ENCODE measurements around the gene SERHL2.
"Not testable (repeated sequence)": the region's sequence is repeated elsewhere in the genome, so short reads cannot be mapped to it uniquely, and the experiment has no call there.

The SERHL2 gene

GRCh38 chr22:42553475-42554361 lies at the start of gene SERHL2:
Gene SERHL2, plus strand, starts transcription at chr22:42553956. Its CDS starts 65 bp downstream, at chr22:42554021.
- DNase-seq, result peak; percentile 16

- DNase-seq, result not testable (repeated sequence)
These were observed 45.3 kb upstream of the SERHL2 start for GRCh38 chr22:42508327-42508974.

GRCh38 chr22:42508975-42509364 lies 44.8 kb upstream of the SERHL2 start:
- DNase-seq, result not testable (repeated sequence)

GRCh38 chr22:42509548-42509947 lies 44.2 kb upstream of the SERHL2 start:
- DNase-seq, result no peak

- no peak for DNase-seq
These were observed 42.3 kb upstream of the SERHL2 start for GRCh38 chr22:42511401-42511891.

- not testable (repeated sequence) for DNase-seq
These were observed 41.3 kb upstream of the SERHL2 start for GRCh38 chr22:42512273-42512990.

- DNase-seq, result not testable (repeated sequence)
These were observed 39.4 kb upstream of the SERHL2 start for GRCh38 chr22:42514331-42514730.

- DNase-seq, result not testable (repeated sequence)
These were observed 38.5 kb upstream of the SERHL2 start for GRCh38 chr22:42515304-42515703.

GRCh38 chr22:42515896-42516295 lies 37.9 kb upstream of the SERHL2 start:
- no peak for DNase-seq

GRCh38 chr22:42517103-42517502 lies 36.7 kb upstream of the SERHL2 start:
- not testable (repeated sequence) for DNase-seq

- DNase-seq, result not testable (repeated sequence)
These were observed 34.9 kb upstream of the SERHL2 start for GRCh38 chr22:42518638-42519524.

GRCh38 chr22:42519525-42520401 lies 34.0 kb upstream of the SERHL2 start, which contains the start of gene RRP7A:
Gene RRP7A, minus strand, starts transcription at chr22:42519796. Its CDS starts 10 bp downstream, at chr22:42519786.
- DNase-seq, result peak; percentile 8

GRCh38 chr22:42521228-42521546 lies 32.6 kb upstream of the SERHL2 start:
- no peak for DNase-seq

- DNase-seq, result no peak
These were observed 31.2 kb upstream of the SERHL2 start for GRCh38 chr22:42522546-42522945.

- no peak for DNase-seq
These were observed 25.0 kb upstream of the SERHL2 start for GRCh38 chr22:42528591-42529307.

GRCh38 chr22:42529435-42529834 lies 24.3 kb upstream of the SERHL2 start:
- not testable (repeated sequence) for DNase-seq

- DNase-seq, result not testable (repeated sequence)
These were observed 22.2 kb upstream of the SERHL2 start for GRCh38 chr22:42531401-42532084.

- DNase-seq, result no peak
These were observed 20.1 kb upstream of the SERHL2 start for GRCh38 chr22:42533638-42533977.

- DNase-seq, result not testable (repeated sequence)
These were observed 18.5 kb upstream of the SERHL2 start for GRCh38 chr22:42535082-42535731.
